K562 (cell line): ENCODE data around the gene PTOV1.
"Not testable (repeated sequence)": the region's sequence is repeated elsewhere in the genome, so short reads cannot be mapped to it uniquely, and the experiment has no call there.

ENCODE experiments used
- CTCF ChIP-seq, 3 experiments: IDR thresholded peaks in 2 of 3; conservative IDR thresholded peaks in 1 of 3; 2 replicates each; pipeline ENCODE4 v1.5.1; 2011 to 2012; ENCODE audit warnings: low read length in 3 of 3, mild to moderate bottlenecking in 3 of 3, control low read depth in 2 of 3, improper control_type of control experiment in 1 of 3, inconsistent platforms in 1 of 3, low read depth in 1 of 3, mixed read lengths in 1 of 3, moderate library complexity in 1 of 3; ENCODE audit not compliant: insufficient read depth in 2 of 3
- EP300 ChIP-seq: IDR thresholded peaks from 2 replicates; pipeline ENCODE4 v1.6.1; 2012; ENCODE audit warnings: low read length, improper control_type of control experiment
- FUS ChIP-seq: fragments of 200-400 bp; formaldehyde crosslinking; optimal IDR thresholded peaks from 2 replicates; pipeline ENCODE3; 2017; ENCODE audit warnings: low read depth, low read length
- RFX5 ChIP-seq: IDR thresholded peaks from 2 replicates; pipeline ENCODE4 v1.6.1; 2011; ENCODE audit warnings: low read depth, mild to moderate bottlenecking, improper control_type of control experiment, low read length
- ZNF561 ChIP-seq: fragments of 450-650 bp; formaldehyde crosslinking; conservative IDR thresholded peaks from 2 replicates; pipeline ENCODE4 v1.4.0; 2020; ENCODE audit warnings: mild to moderate bottlenecking, moderate library complexity

GRCh38 chr19:49819452-49820115 lies 31.4 kb upstream of the PTOV1 start:
- not testable (repeated sequence) for TF ChIP-seq RFX5; EP300; FUS; ZNF561 (CRISPR knock-in tag)
- TF ChIP-seq CTCF (IDR thresholded peaks at IDR 0.05 in 2 of 3, conservative IDR thresholded peaks at IDR 0.05 in 1 of 3; ENCODE audit: insufficient read depth in 2 of 3, low read depth in 1 of 3, low read length in 3 of 3): 0 out of 6 replicates have a peak, but pooled peaks of 1 of the 3 experiments have one; percentile 3
